ENCODE measurements around the gene ZNF367.

DNA sequence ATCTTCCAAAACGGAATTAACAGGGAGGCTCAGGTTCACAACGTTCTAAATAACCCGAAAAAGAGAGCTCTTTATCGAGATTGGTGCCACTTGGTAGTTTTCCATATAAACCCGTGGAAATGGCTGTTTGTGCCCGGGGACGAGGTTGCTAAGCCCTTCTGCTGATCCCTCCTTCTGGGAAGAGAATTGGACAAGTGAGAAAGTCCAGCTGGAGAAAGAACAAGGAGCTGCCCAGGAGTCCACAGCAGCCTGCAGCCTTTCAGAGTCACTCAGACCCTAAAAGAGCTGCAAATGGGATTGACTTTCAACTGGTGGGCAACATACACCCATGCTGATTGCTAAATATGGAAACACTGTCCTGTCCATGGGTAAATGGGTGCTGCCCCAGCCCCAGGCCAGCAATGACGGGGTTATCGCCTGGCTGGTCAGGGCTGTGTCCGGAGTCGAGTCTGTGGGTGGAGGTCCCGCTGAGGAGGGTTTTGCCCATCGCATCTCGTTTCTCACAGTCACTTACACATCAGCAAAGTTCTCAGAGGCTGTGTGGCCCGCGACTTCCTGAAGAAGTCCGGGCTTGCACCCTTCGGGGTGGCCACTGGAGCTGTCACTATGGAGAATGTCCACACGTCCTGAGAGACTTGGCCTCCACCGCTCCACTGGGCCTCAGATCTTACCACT lies 75.5 kb downstream of the ZNF367 start:
- TF ChIP-seq, protein P1, sequence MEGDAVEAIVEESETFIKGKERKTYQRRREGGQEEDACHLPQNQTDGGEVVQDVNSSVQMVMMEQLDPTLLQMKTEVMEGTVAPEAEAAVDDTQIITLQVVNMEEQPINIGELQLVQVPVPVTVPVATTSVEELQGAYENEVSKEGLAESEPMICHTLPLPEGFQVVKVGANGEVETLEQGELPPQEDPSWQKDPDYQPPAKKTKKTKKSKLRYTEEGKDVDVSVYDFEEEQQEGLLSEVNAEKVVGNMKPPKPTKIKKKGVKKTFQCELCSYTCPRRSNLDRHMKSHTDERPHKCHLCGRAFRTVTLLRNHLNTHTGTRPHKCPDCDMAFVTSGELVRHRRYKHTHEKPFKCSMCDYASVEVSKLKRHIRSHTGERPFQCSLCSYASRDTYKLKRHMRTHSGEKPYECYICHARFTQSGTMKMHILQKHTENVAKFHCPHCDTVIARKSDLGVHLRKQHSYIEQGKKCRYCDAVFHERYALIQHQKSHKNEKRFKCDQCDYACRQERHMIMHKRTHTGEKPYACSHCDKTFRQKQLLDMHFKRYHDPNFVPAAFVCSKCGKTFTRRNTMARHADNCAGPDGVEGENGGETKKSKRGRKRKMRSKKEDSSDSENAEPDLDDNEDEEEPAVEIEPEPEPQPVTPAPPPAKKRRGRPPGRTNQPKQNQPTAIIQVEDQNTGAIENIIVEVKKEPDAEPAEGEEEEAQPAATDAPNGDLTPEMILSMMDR (IDR thresholded peaks at IDR 0.05; ENCODE audit: poor library complexity), result no peak
- no peak for TF ChIP-seq EZH2 (IDR thresholded peaks at IDR 0.05; ENCODE audit: borderline replicate concordance)

Data from hepatocyte (in vitro differentiated cells).